Measurements from ENCODE around the gene WDR33.

Gene WDR33

GRCh38 chr2:127721978-127722355 is 89.0 kb downstream of the WDR33 start:
- no peaks in the 10 kb centered on the region for H3K27me3 ChIP-seq (ENCODE audit: control insufficient read depth, insufficient read depth, low read length)
- no peaks in the 10 kb centered on the region for H3K4me1 ChIP-seq (ENCODE audit: control insufficient read depth, insufficient read depth, low read length)
- H3K36me3 ChIP-seq (ENCODE audit: control insufficient read depth, insufficient read depth, low read length): peaks cover 18% of the 10 kb centered on the region
- no peak overlapping the region for H3K4me3 ChIP-seq (ENCODE audit: low read length)
- H3K27ac ChIP-seq (ENCODE audit: low read length): no peak overlapping the region
- no CpG with 5 or more reads among the region's 2 CpGs for WGBS (ENCODE audit: insufficient coverage, insufficient read length)
- no peaks in the 10 kb centered on the region for H3K9me3 ChIP-seq (ENCODE audit: control insufficient read depth, insufficient read depth, low read length)
- DNase-seq (ENCODE audit: low read depth, low spot score): no peak

- no CpG with 5 or more reads among the region's 6 CpGs for WGBS (ENCODE audit: insufficient coverage, insufficient read length)
- H3K9me3 ChIP-seq (ENCODE audit: control insufficient read depth, insufficient read depth, low read length): no peaks in the 10 kb centered on the region
- no peaks in the 10 kb centered on the region for H3K27me3 ChIP-seq (ENCODE audit: control insufficient read depth, insufficient read depth, low read length)
- no peak overlapping the region for H3K27ac ChIP-seq (ENCODE audit: low read length)
- H3K4me3 ChIP-seq (ENCODE audit: low read length): no peak overlapping the region
- no peak for DNase-seq (ENCODE audit: low read depth, low spot score)
- H3K4me1 ChIP-seq (ENCODE audit: control insufficient read depth, insufficient read depth, low read length): no peaks in the 10 kb centered on the region
- H3K36me3 ChIP-seq (ENCODE audit: control insufficient read depth, insufficient read depth, low read length): peaks cover 24% of the 10 kb centered on the region
Observed at GRCh38 chr2:127721311-127721977, 89.5 kb downstream of the WDR33 start.

- no CpG with 5 or more reads among the region's 13 CpGs for WGBS (ENCODE audit: insufficient coverage, insufficient read length)
- H3K9me3 ChIP-seq (ENCODE audit: control insufficient read depth, insufficient read depth, low read length): no peaks in the 10 kb centered on the region
- H3K27ac ChIP-seq (ENCODE audit: low read length): no peak overlapping the region
- no peak overlapping the region for H3K4me3 ChIP-seq (ENCODE audit: low read length)
- H3K27me3 ChIP-seq (ENCODE audit: control insufficient read depth, insufficient read depth, low read length): no peaks in the 10 kb centered on the region
- DNase-seq (ENCODE audit: low read depth, low spot score): no peak
- H3K36me3 ChIP-seq (ENCODE audit: control insufficient read depth, insufficient read depth, low read length): peaks cover 26% of the 10 kb centered on the region
- no peaks in the 10 kb centered on the region for H3K4me1 ChIP-seq (ENCODE audit: control insufficient read depth, insufficient read depth, low read length)
Observed at GRCh38 chr2:127719301-127720218, 91.4 kb downstream of the WDR33 start.

GRCh38 chr2:127718271-127718670 is 92.7 kb downstream of the WDR33 start:
- H3K27me3 ChIP-seq (ENCODE audit: control insufficient read depth, insufficient read depth, low read length): no peaks in the 10 kb centered on the region
- WGBS (ENCODE audit: insufficient coverage, insufficient read length): no CpG with 5 or more reads among the region's 4 CpGs
- no peak overlapping the region for H3K4me3 ChIP-seq (ENCODE audit: low read length)
- no peak overlapping the region for H3K27ac ChIP-seq (ENCODE audit: low read length)
- peaks cover 31% of the 10 kb centered on the region for H3K36me3 ChIP-seq (ENCODE audit: control insufficient read depth, insufficient read depth, low read length)
- DNase-seq (ENCODE audit: low read depth, low spot score): no peak
- H3K4me1 ChIP-seq (ENCODE audit: control insufficient read depth, insufficient read depth, low read length): no peaks in the 10 kb centered on the region
- H3K9me3 ChIP-seq (ENCODE audit: control insufficient read depth, insufficient read depth, low read length): no peaks in the 10 kb centered on the region

GRCh38 chr2:127715778-127716449 is 95.1 kb downstream of the WDR33 start:
- WGBS (ENCODE audit: insufficient coverage, insufficient read length): no CpG with 5 or more reads among the region's 14 CpGs
- H3K4me1 ChIP-seq (ENCODE audit: control insufficient read depth, insufficient read depth, low read length): no peaks in the 10 kb centered on the region
- H3K4me3 ChIP-seq (ENCODE audit: low read length): no peak overlapping the region
- no peak overlapping the region for H3K27ac ChIP-seq (ENCODE audit: low read length)
- no peaks in the 10 kb centered on the region for H3K9me3 ChIP-seq (ENCODE audit: control insufficient read depth, insufficient read depth, low read length)
- H3K36me3 ChIP-seq (ENCODE audit: control insufficient read depth, insufficient read depth, low read length): peaks cover 25% of the 10 kb centered on the region
- no peak for DNase-seq (ENCODE audit: low read depth, low spot score)
- no peaks in the 10 kb centered on the region for H3K27me3 ChIP-seq (ENCODE audit: control insufficient read depth, insufficient read depth, low read length)

GRCh38 chr2:127713562-127713961 is 97.4 kb downstream of the WDR33 start:
- H3K9me3 ChIP-seq (ENCODE audit: control insufficient read depth, insufficient read depth, low read length): no peaks in the 10 kb centered on the region
- H3K27ac ChIP-seq (ENCODE audit: low read length): no peak overlapping the region
- no peak overlapping the region for H3K4me3 ChIP-seq (ENCODE audit: low read length)
- no CpG with 5 or more reads among the region's 25 CpGs for WGBS (ENCODE audit: insufficient coverage, insufficient read length)
- peaks cover 26% of the 10 kb centered on the region for H3K36me3 ChIP-seq (ENCODE audit: control insufficient read depth, insufficient read depth, low read length)
- no peaks in the 10 kb centered on the region for H3K4me1 ChIP-seq (ENCODE audit: control insufficient read depth, insufficient read depth, low read length)
- no peaks in the 10 kb centered on the region for H3K27me3 ChIP-seq (ENCODE audit: control insufficient read depth, insufficient read depth, low read length)
- no peak for DNase-seq (ENCODE audit: low read depth, low spot score)

- no peak for DNase-seq (ENCODE audit: low read depth, low spot score)
- WGBS (ENCODE audit: insufficient coverage, insufficient read length): no CpG with 5 or more reads among the region's 2 CpGs
- Histone ChIP-seq H3K9me3 (ENCODE audit: control insufficient read depth, insufficient read depth, low read length) (no peaks in the 10 kb centered on the region), H3K4me1 (ENCODE audit: control insufficient read depth, insufficient read depth, low read length) (no peaks in the 10 kb centered on the region), H3K27me3 (ENCODE audit: control insufficient read depth, insufficient read depth, low read length) (no peaks in the 10 kb centered on the region), H3K27ac (ENCODE audit: low read length) (no peak overlapping the region), H3K36me3 (ENCODE audit: control insufficient read depth, insufficient read depth, low read length) (peaks cover 32% of the 10 kb centered on the region), H3K4me3 (ENCODE audit: low read length) (no peak overlapping the region)
Observed at GRCh38 chr2:127712999-127713398, 98.0 kb downstream of the WDR33 start.

- Histone ChIP-seq H3K9me3 (ENCODE audit: control insufficient read depth, insufficient read depth, low read length) (no peaks in the 10 kb centered on the region), H3K27ac (ENCODE audit: low read length) (no peak overlapping the region), H3K4me1 (ENCODE audit: control insufficient read depth, insufficient read depth, low read length) (no peaks in the 10 kb centered on the region), H3K27me3 (ENCODE audit: control insufficient read depth, insufficient read depth, low read length) (no peaks in the 10 kb centered on the region), H3K4me3 (ENCODE audit: low read length) (no peak overlapping the region), H3K36me3 (ENCODE audit: control insufficient read depth, insufficient read depth, low read length) (peaks cover 32% of the 10 kb centered on the region)
- WGBS (ENCODE audit: insufficient coverage, insufficient read length): no CpG with 5 or more reads among the region's 13 CpGs
- DNase-seq (ENCODE audit: low read depth, low spot score): no peak
Observed at GRCh38 chr2:127709336-127709735, 101.6 kb downstream of the WDR33 start.

- Histone ChIP-seq H3K27ac (ENCODE audit: low read length) (no peak overlapping the region), H3K36me3 (ENCODE audit: control insufficient read depth, insufficient read depth, low read length) (peaks cover 27% of the 10 kb centered on the region), H3K4me1 (ENCODE audit: control insufficient read depth, insufficient read depth, low read length) (no peaks in the 10 kb centered on the region), H3K27me3 (ENCODE audit: control insufficient read depth, insufficient read depth, low read length) (no peaks in the 10 kb centered on the region), H3K4me3 (ENCODE audit: low read length) (no peak overlapping the region), H3K9me3 (ENCODE audit: control insufficient read depth, insufficient read depth, low read length) (no peaks in the 10 kb centered on the region)
- no peak for DNase-seq (ENCODE audit: low read depth, low spot score)
- WGBS (ENCODE audit: insufficient coverage, insufficient read length): no CpG with 5 or more reads among the region's 9 CpGs
Observed at GRCh38 chr2:127707890-127708648, 102.9 kb downstream of the WDR33 start.

Measured in iPS DF 6.9 (cell line).